GM12891 (cell line): Measurements from ENCODE around the gene C22orf15.

ENCODE experiments used
- DNase-seq: peaks from one replicate; pipeline ENCODE4 v3.0.0; 2011; ENCODE audit warnings: low spot score; ENCODE audit not compliant: insufficient read length
- FAIRE-seq: peaks from 2 replicates; lab custom pipeline; 2011; peaks lifted over from hg19 to GRCh38; lab: Jason Lieb, UNC
- PAX5 ChIP-seq: IDR thresholded peaks from 2 replicates; pipeline ENCODE4 v1.6.1; 2011; ENCODE audit warnings: low read length, moderate library complexity, mild to moderate bottlenecking; ENCODE audit not compliant: insufficient read depth, severe bottlenecking
- POLR2A ChIP-seq: IDR thresholded peaks from 2 replicates; pipeline ENCODE4 v1.6.1; 2011; ENCODE audit warnings: low read depth, low read length, control low read depth
- POLR2AphosphoS5 ChIP-seq: IDR thresholded peaks from 2 replicates; pipeline ENCODE4 v1.6.1; 2011; ENCODE audit warnings: low read depth, low read length, control low read depth
- POU2F2 ChIP-seq: IDR thresholded peaks from 2 replicates; pipeline ENCODE4 v1.6.1; 2011; ENCODE audit warnings: low read depth, mild to moderate bottlenecking, control low read depth, low read length, moderate library complexity
- SPI1 ChIP-seq: IDR thresholded peaks from 2 replicates; pipeline ENCODE4 v1.6.1; 2011; ENCODE audit warnings: low read depth, low read length, control low read depth
- TAF1 ChIP-seq: IDR thresholded peaks from 2 replicates; pipeline ENCODE4 v1.6.1; 2011; ENCODE audit warnings: low read depth, low read length, control low read depth

The C22orf15 gene

GRCh38 chr22:23760056-23760455 is 2.7 kb upstream of the C22orf15 start:
- no peak for TF ChIP-seq POLR2AphosphoS5
- TF ChIP-seq SPI1, result no peak
- TF ChIP-seq POLR2A, result no peak
- no peak for TF ChIP-seq POU2F2
- no peak for TF ChIP-seq PAX5
- no peak for TF ChIP-seq TAF1
- no peak for FAIRE-seq
- DNase-seq, result no peak

- no peak for TF ChIP-seq SPI1
- TF ChIP-seq POLR2A, result peak; percentile 26; the same call in 1 of the 2 replicates
- no peak for TF ChIP-seq POLR2AphosphoS5
- TF ChIP-seq PAX5, result no peak
- DNase-seq, result peak; percentile 47
- FAIRE-seq, result peak; percentile 87
Measured at GRCh38 chr22:23763579-23763945, 772 bp downstream of the C22orf15 start.

GRCh38 chr22:23763954-23764353 is 1.2 kb downstream of the C22orf15 start:
- no peak for TF ChIP-seq POLR2AphosphoS5
- no peak for TF ChIP-seq POLR2A
- no peak for TF ChIP-seq POU2F2
- no peak for TF ChIP-seq TAF1
- TF ChIP-seq PAX5, result no peak
- TF ChIP-seq SPI1, result no peak
- DNase-seq, result no peak
- FAIRE-seq, result no peak

- FAIRE-seq (peak; percentile 16), DNase-seq (no peak)
- TF ChIP-seq POU2F2 (0 out of 2 replicates have a peak, but pooled peaks have one; percentile 21), POLR2A (peak; percentile 12; the same call in 1 of the 2 replicates), TAF1 (no peak)
Measured at GRCh38 chr22:23764899-23765881, 2.4 kb downstream of the C22orf15 start.

GRCh38 chr22:23767303-23767672 is 4.5 kb downstream of the C22orf15 start:
- TF ChIP-seq PAX5, result no peak
- no peak for TF ChIP-seq POLR2AphosphoS5
- TF ChIP-seq TAF1, result no peak
- TF ChIP-seq POU2F2, result no peak
- TF ChIP-seq POLR2A, result no peak
- TF ChIP-seq SPI1, result no peak
- DNase-seq (no peak), FAIRE-seq (peak; percentile 54)

- FAIRE-seq (peak; percentile 86), DNase-seq (peak; percentile 83)
- TF ChIP-seq SPI1 (no peak), POLR2A (peak; percentile 52; the same call in 1 of the 2 replicates), PAX5 (no peak), POLR2AphosphoS5 (peak; percentile 82), TAF1 (peak; percentile 58; the same call in 1 of the 2 replicates), POU2F2 (no peak)
Measured at GRCh38 chr22:23767673-23768548, 5.1 kb downstream of the C22orf15 start, which contains the start of gene CHCHD10. Gene CHCHD10, minus strand, starts transcription at chr22:23767972. Its CDS starts 98 bp downstream, at chr22:23767874.

GRCh38 chr22:23769321-23769965 is 6.7 kb downstream of the C22orf15 start:
- FAIRE-seq, result peak; percentile 64
- no peak for DNase-seq
- no peak for TF ChIP-seq POLR2A
- no peak for TF ChIP-seq POLR2AphosphoS5
- TF ChIP-seq TAF1, result no peak
- no peak for TF ChIP-seq SPI1
- TF ChIP-seq POU2F2, result no peak
- no peak for TF ChIP-seq PAX5

GRCh38 chr22:23772315-23772648 is 9.5 kb downstream of the C22orf15 start:
- TF ChIP-seq PAX5, result no peak
- no peak for TF ChIP-seq TAF1
- no peak for TF ChIP-seq POLR2AphosphoS5
- DNase-seq (no peak), FAIRE-seq (no peak)

- no peak for TF ChIP-seq SPI1
- no peak for TF ChIP-seq POLR2AphosphoS5
- TF ChIP-seq TAF1, result no peak
- TF ChIP-seq POLR2A, result no peak
- no peak for TF ChIP-seq PAX5
- no peak for TF ChIP-seq POU2F2
- no peak for FAIRE-seq
- peak; percentile 68 for DNase-seq
Measured at GRCh38 chr22:23772649-23773473, 10.1 kb downstream of the C22orf15 start, which contains the start of gene MMP11. Gene MMP11, plus strand, starts transcription at chr22:23772849. Its CDS starts 22 bp downstream, at chr22:23772871.
